A673 (cell line): Measurements from ENCODE around the gene MCUR1.

Experiments
- CTCF ChIP-seq: fragments of 300-800, 200-600 bp; sonication (generic); conservative IDR thresholded peaks from 2 replicates; pipeline ENCODE4 v1.5.1; 2017; ENCODE audit warnings: low read depth, mild to moderate bottlenecking, antibody characterized with exemption, low read length, moderate library complexity, mixed read lengths
- EZH2 ChIP-seq: fragments of 200-600 bp; sonication (generic); IDR thresholded peaks from 2 replicates; pipeline ENCODE4 v1.6.1; 2017; ENCODE audit warnings: borderline replicate concordance, low read depth, mild to moderate bottlenecking, mixed read lengths, antibody characterized with exemption, low read length; ENCODE audit not compliant: poor library complexity, severe bottlenecking

GRCh38 chr6:13741365-13741764 is 73.0 kb downstream of the MCUR1 start:
- TF ChIP-seq CTCF (no peak), EZH2 (no peak)
